UCSD-AML1 (cell line): ENCODE measurements around the gene PDCD2.
A peak's percentile ranks its signal among the peaks of the same experiment; 100 is the strongest.
"Not testable (repeated sequence)": the region's sequence is repeated elsewhere in the genome, so short reads cannot be mapped to it uniquely, and the experiment has no call there.

Experiments used
- DNase-seq: peaks from one replicate; lab custom pipeline; 2025; ENCODE audit not compliant: unreplicated experiment; lab: John Stamatoyannopoulos, UW

The PDCD2 gene

GRCh38 chr6:170552765-170553533 is 31.5 kb downstream of the PDCD2 start, which contains the start of gene PSMB1:
Gene PSMB1 (minus strand): TSS chr6:170553307. CDS start chr6:170553242, 65 bp downstream.
- peak; percentile 87 for DNase-seq

- no peak for DNase-seq
These were observed 39.0 kb downstream of the PDCD2 start for GRCh38 chr6:170545405-170545804.

GRCh38 chr6:170542031-170542719 is 42.3 kb downstream of the PDCD2 start:
- no peak for DNase-seq

GRCh38 chr6:170537329-170537728 is 47.1 kb downstream of the PDCD2 start:
- DNase-seq, result no peak

- DNase-seq, result no peak
These were observed 47.8 kb downstream of the PDCD2 start for GRCh38 chr6:170536671-170537070.

GRCh38 chr6:170535004-170535403 is 49.4 kb downstream of the PDCD2 start:
- DNase-seq, result no peak

- no peak for DNase-seq
These were observed 50.6 kb downstream of the PDCD2 start for GRCh38 chr6:170533792-170534191.

- no peak for DNase-seq
These were observed 51.5 kb downstream of the PDCD2 start for GRCh38 chr6:170532867-170533488.

GRCh38 chr6:170529839-170530469 is 54.5 kb downstream of the PDCD2 start:
- peak; percentile 66 for DNase-seq

GRCh38 chr6:170527995-170528394 is 56.4 kb downstream of the PDCD2 start:
- not testable (repeated sequence) for DNase-seq

GRCh38 chr6:170525795-170526194 is 58.6 kb downstream of the PDCD2 start:
- no peak for DNase-seq
